GM18526 (cell line): ENCODE results near the gene TXNIP.

ENCODE experiments used
- POLR2A ChIP-seq: IDR thresholded peaks from 3 replicates; pipeline ENCODE4 v1.6.1; 2011; ENCODE audit not compliant: insufficient read length; ENCODE audit errors: extremely low read depth

Gene TXNIP

GRCh38 chr1:145980457-145980994, 15.9 kb downstream of the TXNIP start:
- no peak for TF ChIP-seq POLR2A

- TF ChIP-seq POLR2A: no peak
Observed at GRCh38 chr1:145979746-145980456, 16.5 kb downstream of the TXNIP start.

GRCh38 chr1:145978854-145979745, 17.3 kb downstream of the TXNIP start:
- no peak for TF ChIP-seq POLR2A

GRCh38 chr1:145978471-145978853, 17.9 kb downstream of the TXNIP start:
- TF ChIP-seq POLR2A: no peak

GRCh38 chr1:145977486-145978470, 18.6 kb downstream of the TXNIP start:
- TF ChIP-seq POLR2A: no peak

GRCh38 chr1:145977016-145977415, 19.4 kb downstream of the TXNIP start:
- TF ChIP-seq POLR2A: no peak

GRCh38 chr1:145975216-145975615, 21.2 kb downstream of the TXNIP start:
- TF ChIP-seq POLR2A: no peak

- no peak for TF ChIP-seq POLR2A
Observed at GRCh38 chr1:145974721-145975120, 21.7 kb downstream of the TXNIP start.

- no peak for TF ChIP-seq POLR2A
Observed at GRCh38 chr1:145972580-145972979, 23.8 kb downstream of the TXNIP start.

GRCh38 chr1:145967288-145967687, 29.1 kb downstream of the TXNIP start:
- TF ChIP-seq POLR2A: no peak

- no peak for TF ChIP-seq POLR2A
Observed at GRCh38 chr1:145965119-145965744, 31.1 kb downstream of the TXNIP start.

- TF ChIP-seq POLR2A: peak; percentile 92
Observed at GRCh38 chr1:145964328-145965118, 31.9 kb downstream of the TXNIP start, which contains the start of the genes ANKRD34A and POLR3GL. Gene ANKRD34A, minus strand, starts transcription at chr1:145964575. Its CDS starts 2,816 bp downstream, at chr1:145961759. Gene POLR3GL, plus strand, starts transcription at chr1:145964690. Its CDS starts 10,176 bp downstream, at chr1:145974866.

GRCh38 chr1:145963265-145964019, 32.9 kb downstream of the TXNIP start:
- TF ChIP-seq POLR2A: no peak
